OCI-LY1 (cell line): Measurements from ENCODE around the gene PTPRE.

Source experiments
- H2AFZ ChIP-seq: fragments of 200-600 bp; sonication (generic), shearing (Covaris generic); 2 replicates; pipeline ENCODE4 v1.6.0; 2014; ENCODE audit warnings: antibody characterized with exemption, mild to moderate bottlenecking, low read length
- H3F3A ChIP-seq: fragments of 200-600 bp; sonication (generic), shearing (Covaris generic); 2 replicates; pipeline ENCODE4 v1.6.0; 2014; ENCODE audit warnings: mild to moderate bottlenecking, antibody characterized with exemption, low read length, moderate library complexity; ENCODE audit not compliant: insufficient read depth
- H3K27ac ChIP-seq: fragments of 200-600 bp; sonication (generic); 2 replicates; pipeline ENCODE4 v1.5.1; 2014; ENCODE audit warnings: low read length, mixed run types, mild to moderate bottlenecking, low read depth; ENCODE audit not compliant: poor library complexity, severe bottlenecking
- H3K27me3 ChIP-seq: fragments of 200-600 bp; sonication (generic); 2 replicates; pipeline ENCODE4 v1.6.0; 2014; ENCODE audit warnings: antibody characterized with exemption, mild to moderate bottlenecking, low read length, moderate library complexity; ENCODE audit not compliant: insufficient read depth
- H3K36me3 ChIP-seq: fragments of 200-600 bp; sonication (generic); 2 replicates; pipeline ENCODE4 v1.6.1; 2014; ENCODE audit warnings: mild to moderate bottlenecking, antibody characterized with exemption, low read length, moderate library complexity, mixed read lengths; ENCODE audit not compliant: insufficient read depth
- H3K4me1 ChIP-seq: fragments of 200-600 bp; sonication (generic); 2 replicates; pipeline ENCODE4 v1.5.1; 2014; ENCODE audit warnings: mild to moderate bottlenecking, low read length, moderate library complexity; ENCODE audit not compliant: insufficient read depth, severe bottlenecking
- H3K4me2 ChIP-seq: fragments of 200-600 bp; sonication (generic), shearing (Covaris generic); 2 replicates; pipeline ENCODE4 v1.6.1; 2014; ENCODE audit warnings: low read length
- H3K4me3 ChIP-seq: fragments of 200-600 bp; sonication (generic); 2 replicates; pipeline ENCODE4 v1.5.1; 2014; ENCODE audit warnings: low read length, low read depth, mild to moderate bottlenecking, mixed read lengths; ENCODE audit not compliant: poor library complexity, severe bottlenecking
- H3K79me2 ChIP-seq: fragments of 200-600 bp; shearing (Covaris generic); 2 replicates; pipeline ENCODE4 v1.6.1; 2016; ENCODE audit warnings: mixed run types, low read length, mixed read lengths; ENCODE audit not compliant: insufficient read depth
- H3K9ac ChIP-seq: fragments of 200-600 bp; sonication (generic), shearing (Covaris generic); 2 replicates; pipeline ENCODE4 v1.6.1; 2014; ENCODE audit warnings: mild to moderate bottlenecking, low read length, mixed read lengths
- H3K9me2 ChIP-seq: fragments of 200-600 bp; sonication (generic), shearing (Covaris generic); 2 replicates; pipeline ENCODE4 v1.6.1; 2014; ENCODE audit warnings: low read depth, mild to moderate bottlenecking, low read length, mixed read lengths
- H3K9me3 ChIP-seq: fragments of 200-600 bp; shearing (Covaris generic); 2 replicates; pipeline ENCODE4 v1.6.1; 2014; ENCODE audit warnings: low read length, mixed read lengths
- H4K20me1 ChIP-seq: fragments of 200-600 bp; sonication (generic), shearing (Covaris generic); 2 replicates; pipeline ENCODE4 v1.6.0; 2016; ENCODE audit warnings: mild to moderate bottlenecking, low read length; ENCODE audit not compliant: insufficient read depth
- CTCF ChIP-seq: fragments of 200-600 bp; sonication (generic), shearing (Covaris generic); IDR thresholded peaks from 2 replicates; pipeline ENCODE4 v1.5.1; 2017; ENCODE audit warnings: mild to moderate bottlenecking, antibody characterized with exemption, low read length, moderate library complexity, mixed read lengths
- EZH2 ChIP-seq: fragments of 200-600 bp; sonication (generic), shearing (Covaris generic); IDR thresholded peaks from 2 replicates; pipeline ENCODE4 v1.8.0; 2017; ENCODE audit warnings: borderline replicate concordance, mixed run types, mild to moderate bottlenecking, antibody characterized with exemption, low read length, moderate library complexity, mixed read lengths

Gene PTPRE

GRCh38 chr10:127999297-128000129 is 92.6 kb downstream of the PTPRE start:
- Histone ChIP-seq H4K20me1 (no peaks in the 10 kb centered on the region), H3K36me3 (no peaks in the 10 kb centered on the region), H3F3A (no peaks in the 10 kb centered on the region), H3K9me2 (no peaks in the 10 kb centered on the region), H3K27ac (no peak overlapping the region), H2AFZ (no peak overlapping the region), H3K9ac (no peak overlapping the region), H3K4me2 (no peak overlapping the region), H3K4me3 (no peak overlapping the region), H3K4me1 (no peaks in the 10 kb centered on the region), H3K9me3 (no peaks in the 10 kb centered on the region), H3K79me2 (no peaks in the 10 kb centered on the region), H3K27me3 (no peaks in the 10 kb centered on the region)
- no peak for TF ChIP-seq EZH2
- TF ChIP-seq CTCF = no peak

GRCh38 chr10:128000471-128001362 is 93.8 kb downstream of the PTPRE start:
- no peak overlapping the region for H3K27ac ChIP-seq
- H3K79me2 ChIP-seq = no peaks in the 10 kb centered on the region
- no peaks in the 10 kb centered on the region for H3K36me3 ChIP-seq
- no peaks in the 10 kb centered on the region for H3K9me3 ChIP-seq
- no peaks in the 10 kb centered on the region for H3K4me1 ChIP-seq
- H3K4me3 ChIP-seq = no peak overlapping the region
- TF ChIP-seq CTCF (no peak), EZH2 (no peak)
- no peaks in the 10 kb centered on the region for H4K20me1 ChIP-seq
- no peaks in the 10 kb centered on the region for H3F3A ChIP-seq
- H3K9ac ChIP-seq = no peak overlapping the region
- no peaks in the 10 kb centered on the region for H3K27me3 ChIP-seq
- no peaks in the 10 kb centered on the region for H3K9me2 ChIP-seq
- no peak overlapping the region for H2AFZ ChIP-seq
- H3K4me2 ChIP-seq = no peak overlapping the region

GRCh38 chr10:128001363-128001745 is 94.5 kb downstream of the PTPRE start:
- H2AFZ ChIP-seq = no peak overlapping the region
- H3K36me3 ChIP-seq = no peaks in the 10 kb centered on the region
- H3K9me2 ChIP-seq = no peaks in the 10 kb centered on the region
- no peaks in the 10 kb centered on the region for H3K9me3 ChIP-seq
- no peaks in the 10 kb centered on the region for H3K79me2 ChIP-seq
- H3K27me3 ChIP-seq = no peaks in the 10 kb centered on the region
- H3K9ac ChIP-seq = no peak overlapping the region
- H3K4me2 ChIP-seq = no peak overlapping the region
- no peaks in the 10 kb centered on the region for H4K20me1 ChIP-seq
- TF ChIP-seq EZH2 (no peak), CTCF (no peak)
- no peak overlapping the region for H3K27ac ChIP-seq
- no peak overlapping the region for H3K4me3 ChIP-seq
- no peaks in the 10 kb centered on the region for H3K4me1 ChIP-seq
- H3F3A ChIP-seq = no peaks in the 10 kb centered on the region
